Subcutaneous adipose tissue (tissue), 4 donors: ENCODE data around the gene PACRG. TPM values are rescaled to one million over a fixed set of nuclear protein-coding genes. Genes with fewer than 3 reads are reported as not detected.

ENCODE experiments used
- total RNA-seq, 4 donors: library from RNA; depleted of rRNA; stranded (reverse); fragments of >200 nt; gene quantifications; one replicate each; pipeline ENCODE4 v1.1.0, GENCODE V29; 2016
- TF ChIP-seq, protein P1 (sequence below): fragments of 450-650 bp; IDR thresholded peaks from one replicate; pipeline ENCODE4 v1.5.1; 2016; ENCODE audit warnings: low read depth, mild to moderate bottlenecking, control low read depth, antibody characterized with exemption, moderate library complexity

Gene PACRG
- total RNA-seq, 4 donors from 2014 or later = 0.34 TPM; not detected in 3

DNA sequence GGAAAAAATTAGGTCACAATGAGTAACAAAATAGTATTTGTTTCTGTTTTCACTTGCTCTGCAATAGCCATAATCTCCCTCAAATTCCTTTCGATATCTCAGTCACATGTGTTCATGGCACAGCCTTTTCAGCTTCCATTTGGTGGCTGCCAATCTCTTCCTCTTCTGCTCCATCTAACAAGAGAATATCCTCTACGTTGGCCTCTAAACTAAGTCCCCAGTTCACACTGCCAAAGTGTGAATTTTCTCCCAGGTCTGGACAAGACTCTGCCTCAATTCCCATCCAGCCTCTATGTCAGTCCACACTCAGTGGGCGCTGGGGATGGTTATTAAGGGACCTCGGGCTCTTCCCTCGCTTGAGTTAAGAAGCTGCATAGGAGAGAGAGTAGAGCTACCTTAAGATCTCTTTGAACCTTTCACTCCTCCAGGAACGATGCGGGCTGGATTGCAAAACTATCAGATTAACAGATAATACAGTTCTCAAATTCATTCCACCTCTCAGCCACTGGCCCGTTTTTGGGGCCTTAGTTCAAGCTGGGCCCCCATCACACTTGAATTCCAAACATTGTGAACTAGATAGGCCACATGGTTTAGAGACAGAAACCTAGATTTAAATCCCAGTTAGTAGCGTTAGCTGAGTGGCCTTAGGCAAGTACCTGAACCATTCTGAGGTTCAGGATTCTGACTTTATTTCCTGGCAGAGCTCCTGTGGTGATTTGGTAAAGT lies 436.6 kb downstream of the PACRG start:
- TF ChIP-seq, protein P1, sequence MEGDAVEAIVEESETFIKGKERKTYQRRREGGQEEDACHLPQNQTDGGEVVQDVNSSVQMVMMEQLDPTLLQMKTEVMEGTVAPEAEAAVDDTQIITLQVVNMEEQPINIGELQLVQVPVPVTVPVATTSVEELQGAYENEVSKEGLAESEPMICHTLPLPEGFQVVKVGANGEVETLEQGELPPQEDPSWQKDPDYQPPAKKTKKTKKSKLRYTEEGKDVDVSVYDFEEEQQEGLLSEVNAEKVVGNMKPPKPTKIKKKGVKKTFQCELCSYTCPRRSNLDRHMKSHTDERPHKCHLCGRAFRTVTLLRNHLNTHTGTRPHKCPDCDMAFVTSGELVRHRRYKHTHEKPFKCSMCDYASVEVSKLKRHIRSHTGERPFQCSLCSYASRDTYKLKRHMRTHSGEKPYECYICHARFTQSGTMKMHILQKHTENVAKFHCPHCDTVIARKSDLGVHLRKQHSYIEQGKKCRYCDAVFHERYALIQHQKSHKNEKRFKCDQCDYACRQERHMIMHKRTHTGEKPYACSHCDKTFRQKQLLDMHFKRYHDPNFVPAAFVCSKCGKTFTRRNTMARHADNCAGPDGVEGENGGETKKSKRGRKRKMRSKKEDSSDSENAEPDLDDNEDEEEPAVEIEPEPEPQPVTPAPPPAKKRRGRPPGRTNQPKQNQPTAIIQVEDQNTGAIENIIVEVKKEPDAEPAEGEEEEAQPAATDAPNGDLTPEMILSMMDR = no peak

GRCh38 chr6:163165155-163165910 lies 437.6 kb downstream of the PACRG start:
- TF ChIP-seq, protein P1 = no peak

DNA sequence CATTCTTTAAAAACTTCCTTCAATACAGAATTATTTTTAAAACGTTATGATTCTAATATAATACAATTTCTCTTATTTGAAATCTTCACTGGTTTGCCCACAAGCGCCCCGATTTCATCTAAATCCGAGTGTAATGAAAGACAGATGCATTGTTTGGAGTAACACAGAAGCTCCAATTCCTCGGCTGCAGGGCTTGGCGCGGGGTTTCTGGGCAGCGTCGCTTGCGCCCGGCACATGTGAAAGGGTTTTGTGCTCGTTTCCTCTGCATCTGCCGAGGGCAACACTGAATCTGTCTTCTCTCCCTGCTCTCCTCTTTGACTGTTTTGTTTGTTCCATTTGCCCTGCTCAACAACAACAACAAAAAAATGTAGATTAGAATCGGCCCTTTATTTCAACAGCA lies 438.1 kb downstream of the PACRG start:
- TF ChIP-seq, protein P1 = no peak

DNA sequence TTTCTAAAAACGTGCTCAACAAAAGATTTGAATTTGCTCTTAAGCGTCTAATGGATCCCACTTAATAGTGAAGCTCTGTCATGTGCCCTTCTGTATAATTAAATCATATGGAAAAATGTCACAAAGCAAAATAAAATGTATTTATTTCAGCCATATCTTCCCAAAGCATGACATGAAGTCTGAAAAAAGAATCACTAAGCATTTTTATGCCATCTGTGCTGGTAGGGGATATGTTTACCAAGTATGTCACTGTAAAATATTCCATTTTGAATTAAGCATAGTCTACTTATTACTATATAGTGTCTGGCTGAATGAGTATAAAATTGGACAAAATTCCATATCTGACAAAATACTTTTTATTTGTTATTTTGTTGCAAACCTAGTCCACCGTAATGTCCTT lies 438.7 kb downstream of the PACRG start:
- TF ChIP-seq, protein P1 = no peak

GRCh38 chr6:163169521-163169920 lies 441.7 kb downstream of the PACRG start:
- TF ChIP-seq, protein P1 = no peak

- TF ChIP-seq, protein P1 = no peak
Measured at GRCh38 chr6:163170294-163170883, 442.6 kb downstream of the PACRG start.

- TF ChIP-seq, protein P1 = no peak
Measured at GRCh38 chr6:163173741-163174140, 446.0 kb downstream of the PACRG start.
